K562 (cell line): ENCODE results near the gene GPX2. TPM values are rescaled to one million over a fixed set of nuclear protein-coding genes. Genes with fewer than 3 reads are reported as not detected.

Experiments
- ARHGAP35 ChIP-seq: fragments of 450-650 bp; IDR thresholded peaks from 2 replicates; pipeline ENCODE4 v1.6.1; 2018; ENCODE audit not compliant: partially characterized antibody
- ARID3A ChIP-seq: IDR thresholded peaks from 2 replicates; pipeline ENCODE4 v1.6.1; 2012; ENCODE audit warnings: low read depth, low read length, improper control_type of control experiment, borderline replicate concordance
- CBFB ChIP-seq: sonication (generic); formaldehyde crosslinking; IDR thresholded peaks from 2 replicates; pipeline ENCODE4 v1.4.0; 2020; ENCODE audit warnings: mild to moderate bottlenecking, missing genetic modification reagents
- CREB3 ChIP-seq: fragments of 450-650 bp; conservative IDR thresholded peaks from 2 replicates; pipeline ENCODE4 v1.6.1; 2016; ENCODE audit warnings: missing genetic modification characterization, low read depth, mild to moderate bottlenecking, missing compliant biosample characterization, moderate library complexity
- E2F6 ChIP-seq, 2 experiments: IDR thresholded peaks; 2 replicates each; pipeline ENCODE4 v1.6.1; 2011; ENCODE audit warnings: borderline replicate concordance in 1 of 2, control low read depth in 1 of 2, low read depth in 1 of 2, low read length in 1 of 2, mild to moderate bottlenecking in 1 of 2, mixed read lengths in 1 of 2, moderate library complexity in 1 of 2; ENCODE audit not compliant: insufficient read depth in 1 of 2, insufficient read length in 1 of 2, poor library complexity in 1 of 2, severe bottlenecking in 1 of 2; ENCODE audit errors: extremely low read depth in 1 of 2
- EGR1 ChIP-seq: fragments of 450-650 bp; conservative IDR thresholded peaks from 2 replicates; pipeline ENCODE4 v1.6.1; 2017; ENCODE audit warnings: mild to moderate bottlenecking
- FOXK2 ChIP-seq, 2 experiments: fragments of 450-650 bp; IDR thresholded peaks in 1 of 2; conservative IDR thresholded peaks in 1 of 2; 2 replicates each; pipeline ENCODE4 v1.6.1; 2016; ENCODE audit warnings: low read depth in 2 of 2, mild to moderate bottlenecking in 1 of 2
- HLTF ChIP-seq: fragments of 450-650 bp; IDR thresholded peaks from 2 replicates; pipeline ENCODE4 v1.6.1; 2016
- MAFK ChIP-seq: IDR thresholded peaks from 2 replicates; pipeline ENCODE4 v1.6.1; 2011; ENCODE audit warnings: low read length, improper control_type of control experiment
- MCM7 ChIP-seq, 2 experiments: fragments of 450-650 bp; IDR thresholded peaks; 2 replicates each; pipeline ENCODE4 v1.6.1; 2016 to 2018
- RBM39 ChIP-seq: fragments of 200-400 bp; formaldehyde crosslinking; optimal IDR thresholded peaks from 2 replicates; pipeline ENCODE3; 2018; ENCODE audit warnings: low read depth, low read length
- SIN3B ChIP-seq: fragments of 450-650 bp; IDR thresholded peaks from 2 replicates; pipeline ENCODE4 v1.6.1; 2017; ENCODE audit warnings: low read depth, mild to moderate bottlenecking, moderate library complexity
- TARDBP ChIP-seq: fragments of 450-650 bp; IDR thresholded peaks from 2 replicates; pipeline ENCODE4 v1.6.1; 2016
- TBP ChIP-seq: optimal IDR thresholded peaks from 2 replicates; pipeline ENCODE3; 2011; ENCODE audit warnings: low read depth, low read length, improper control_type of control experiment
- VEZF1 ChIP-seq: fragments of 200-800 bp; sonication (Bioruptor generic); IDR thresholded peaks from 2 replicates; pipeline ENCODE4 v1.6.1; 2017; ENCODE audit warnings: missing genetic modification characterization, missing compliant biosample characterization
- ZBED1 ChIP-seq: IDR thresholded peaks from 2 replicates; pipeline ENCODE4 v1.6.1; 2014
- ZBTB12 ChIP-seq: fragments of 250-450 bp; sonication (Bioruptor Pico); IDR thresholded peaks from 2 replicates; pipeline ENCODE4 v1.4.0; 2020
- ZNF224 ChIP-seq: sonication (generic); formaldehyde crosslinking; IDR thresholded peaks from 2 replicates; pipeline ENCODE4 v1.8.0; 2022; ENCODE audit warnings: mild to moderate bottlenecking, missing genetic modification reagents
- ZNF324 ChIP-seq: fragments of 250-450 bp; sonication (Bioruptor Pico); IDR thresholded peaks from 2 replicates; pipeline ENCODE4 v1.4.0; 2020; ENCODE audit warnings: mild to moderate bottlenecking
- ZNF512 ChIP-seq: IDR thresholded peaks from 2 replicates; pipeline ENCODE4 v1.6.1; 2016; ENCODE audit warnings: missing genetic modification characterization, missing compliant biosample characterization
- polyA plus RNA-seq, 8 experiments: library from polyadenylated mRNA; depleted of rRNA in 4 of 8; stranded (reverse) in 5 of 8; unstranded in 3 of 8; fragments of >200 nt; fragmentation: Nextera tagmentation in 2 of 8; fragmentation: Illumina TruSeq in 1 of 8; extraction: Ambion mirVana in 2 of 8; extraction: Trizol in 1 of 8; gene quantifications; 2 replicates each; pipeline versions ENCODE4 v1.2.1 to v1.2.3, GENCODE V29; 2011 to 2014; ENCODE audit warnings: inconsistent platforms in 1 of 8, missing spikeins in 1 of 8
- total RNA-seq, 7 experiments: library from RNA; depleted of rRNA in 6 of 7; stranded (reverse); fragments of >200 nt in 6 of 7; fragmentation: Illumina TruSeq in 2 of 7; extraction: Trizol in 2 of 7; gene quantifications; 2 replicates each; pipeline versions ENCODE4 v1.2.1 to v1.2.3, GENCODE V29; 2011 to 2021; ENCODE audit warnings: low replicate concordance in 1 of 7

Gene GPX2
- total and polyA plus RNA-seq, 9 of the 15 experiments (the other 6 are each of a cell fraction or from before 2014, with no cell fraction given): 0.24 TPM; not detected in 8

GRCh38 chr14:64986648-64987437, 44.3 kb upstream of the GPX2 start, which contains the start of gene FNTB (continued):
- TF ChIP-seq EGR1 (peak; percentile 67), RBM39 (no peak), CREB3 (tag) (no peak), E2F6 (IDR thresholded peaks at IDR 0.05; ENCODE audit: borderline replicate concordance in 1 of 2, extremely low read depth in 1 of 2, insufficient read depth in 1 of 2, insufficient read length in 1 of 2, low read depth in 1 of 2, low read length in 1 of 2, poor library complexity in 1 of 2, severe bottlenecking in 1 of 2) (peak; percentile 42 to 51), TBP (peak; percentile 49), HLTF (peak; percentile 86), VEZF1 (CRISPR knock-in tag) (peak; percentile 54), MCM7 (IDR thresholded peaks at IDR 0.05) (peak in 1 of 2 experiments; percentile 84; a peak in 1 of 4 replicates), ZNF324 (CRISPR knock-in tag) (no peak), SIN3B (peak; percentile 39; the same call in 1 of the 2 replicates), ZNF512 (tag) (no peak), ZBTB12 (CRISPR knock-in tag) (no peak), FOXK2 (conservative IDR thresholded peaks at IDR 0.05 in 1 of 2, IDR thresholded peaks at IDR 0.05 in 1 of 2; ENCODE audit: low read depth in 2 of 2) (peak; percentile 75 to 86; a peak in 2 of 4 replicates), ZNF224 (no peak), ARID3A (no peak), TARDBP (0 out of 2 replicates have a peak, but pooled peaks have one; percentile 34), MAFK (no peak), CBFB (no peak), ARHGAP35 (no peak), ZBED1 (no peak)
